ENCODE measurements around the gene RTL10.

The RTL10 gene

DNA sequence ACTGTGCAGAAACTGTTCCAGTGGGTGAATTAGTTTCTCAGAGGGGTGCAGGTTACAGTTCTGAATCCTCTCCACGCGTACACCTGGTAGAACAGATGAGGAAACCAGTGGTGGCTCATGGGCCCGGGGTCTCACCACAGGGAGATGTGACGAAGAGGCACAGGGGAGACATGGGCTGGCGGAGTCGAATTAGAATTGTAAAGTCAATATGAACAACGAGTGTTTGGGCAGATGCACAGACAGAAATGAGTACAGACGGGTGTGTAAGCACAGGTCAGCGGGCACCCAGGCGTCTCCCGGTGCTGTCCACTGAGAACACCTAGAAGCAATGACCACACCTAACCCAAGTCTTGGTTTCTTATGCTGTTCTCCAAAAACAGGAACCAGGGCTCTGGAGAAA is 41.8 kb downstream of the RTL10 start:
- Mint-ChIP-seq H3K27me3 (no peaks in the 10 kb centered on the region), H3K27ac (peak overlapping the region; percentile 23), H3K4me1 (ENCODE audit: low read depth) (no peaks in the 10 kb centered on the region), H3K36me3 (ENCODE audit: low read depth) (peaks cover 35% of the 10 kb centered on the region), H3K4me3 (no peak overlapping the region), H3K9me3 (no peaks in the 10 kb centered on the region)
- DNase-seq, result peak; percentile 9

DNA sequence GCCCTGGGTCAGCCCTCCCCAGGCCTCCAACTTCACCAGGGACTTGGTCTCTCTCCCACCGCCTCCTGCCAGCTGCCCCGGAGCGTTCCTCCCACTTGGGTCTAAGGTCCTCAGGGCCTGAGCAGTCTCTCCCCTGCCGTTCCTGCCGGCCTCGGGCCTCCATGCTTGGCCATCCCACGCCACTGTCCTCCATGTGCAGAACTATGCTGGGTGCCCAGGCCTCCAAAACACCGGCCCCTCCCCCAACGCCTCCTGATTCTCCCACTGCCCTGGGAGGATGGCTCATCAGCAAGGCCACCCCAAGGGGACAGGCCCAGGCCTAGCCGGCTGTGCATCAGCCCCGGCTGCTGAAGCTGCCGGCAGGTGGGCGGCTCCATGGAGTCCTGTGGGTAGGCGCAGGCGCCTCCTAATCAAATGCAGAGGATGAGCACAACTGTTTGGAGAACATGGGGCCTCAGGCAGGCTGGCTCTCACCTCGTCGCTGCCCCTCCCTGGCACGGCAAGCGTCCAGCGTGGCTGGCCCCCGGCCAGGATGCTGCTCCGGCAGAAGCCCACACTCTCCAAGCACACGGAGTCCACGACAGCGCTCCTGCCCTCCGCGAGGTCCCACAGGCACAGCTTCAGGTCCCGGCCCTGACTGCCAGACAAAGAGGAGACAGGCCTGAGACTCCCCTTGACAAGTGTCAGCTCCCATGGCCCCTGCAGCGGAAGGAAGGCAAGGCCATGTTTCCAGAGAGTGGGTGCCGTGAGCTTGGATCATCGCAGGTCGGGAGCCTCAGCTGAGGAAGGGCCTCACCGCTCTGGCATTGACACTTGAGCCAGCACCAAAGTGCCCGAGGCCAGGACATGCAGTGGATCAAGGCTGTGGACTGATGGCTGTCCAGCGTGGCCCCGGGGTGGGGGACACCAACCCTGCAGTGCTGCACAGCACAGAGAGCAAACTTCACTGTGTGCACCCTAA is 42.6 kb downstream of the RTL10 start:
- no peak overlapping the region for H3K27ac Mint-ChIP-seq
- no peaks in the 10 kb centered on the region for H3K9me3 Mint-ChIP-seq
- no peaks in the 10 kb centered on the region for H3K27me3 Mint-ChIP-seq
- H3K4me1 Mint-ChIP-seq (ENCODE audit: low read depth), result no peaks in the 10 kb centered on the region
- H3K4me3 Mint-ChIP-seq, result no peak overlapping the region
- DNase-seq, result peak; percentile 19
- H3K36me3 Mint-ChIP-seq (ENCODE audit: low read depth), result peaks cover 35% of the 10 kb centered on the region

DNA sequence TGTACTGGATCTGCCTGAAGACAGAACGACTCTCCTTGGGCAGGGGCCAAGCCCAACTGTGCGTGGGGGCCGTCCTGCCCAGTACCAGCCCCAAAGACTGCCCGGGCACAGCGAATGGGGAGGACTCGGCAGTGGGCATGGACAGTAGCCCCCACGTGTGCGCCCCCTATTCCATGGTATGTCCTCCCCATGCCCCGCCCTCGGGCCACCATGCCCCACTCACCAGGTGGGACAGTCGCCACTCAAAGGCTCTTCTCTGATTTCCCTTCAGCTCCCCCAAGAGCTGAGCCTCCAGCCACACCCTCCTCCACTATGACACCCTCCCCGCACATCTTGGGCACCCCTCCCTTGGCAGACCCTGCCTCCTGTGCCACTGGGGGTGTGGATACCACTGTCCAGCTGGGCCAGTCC is 43.5 kb downstream of the RTL10 start:
- Mint-ChIP-seq H3K27me3 (no peaks in the 10 kb centered on the region), H3K27ac (no peak overlapping the region), H3K4me1 (ENCODE audit: low read depth) (no peaks in the 10 kb centered on the region), H3K4me3 (no peak overlapping the region), H3K9me3 (no peaks in the 10 kb centered on the region), H3K36me3 (ENCODE audit: low read depth) (peaks cover 42% of the 10 kb centered on the region)
- no peak for DNase-seq

DNA sequence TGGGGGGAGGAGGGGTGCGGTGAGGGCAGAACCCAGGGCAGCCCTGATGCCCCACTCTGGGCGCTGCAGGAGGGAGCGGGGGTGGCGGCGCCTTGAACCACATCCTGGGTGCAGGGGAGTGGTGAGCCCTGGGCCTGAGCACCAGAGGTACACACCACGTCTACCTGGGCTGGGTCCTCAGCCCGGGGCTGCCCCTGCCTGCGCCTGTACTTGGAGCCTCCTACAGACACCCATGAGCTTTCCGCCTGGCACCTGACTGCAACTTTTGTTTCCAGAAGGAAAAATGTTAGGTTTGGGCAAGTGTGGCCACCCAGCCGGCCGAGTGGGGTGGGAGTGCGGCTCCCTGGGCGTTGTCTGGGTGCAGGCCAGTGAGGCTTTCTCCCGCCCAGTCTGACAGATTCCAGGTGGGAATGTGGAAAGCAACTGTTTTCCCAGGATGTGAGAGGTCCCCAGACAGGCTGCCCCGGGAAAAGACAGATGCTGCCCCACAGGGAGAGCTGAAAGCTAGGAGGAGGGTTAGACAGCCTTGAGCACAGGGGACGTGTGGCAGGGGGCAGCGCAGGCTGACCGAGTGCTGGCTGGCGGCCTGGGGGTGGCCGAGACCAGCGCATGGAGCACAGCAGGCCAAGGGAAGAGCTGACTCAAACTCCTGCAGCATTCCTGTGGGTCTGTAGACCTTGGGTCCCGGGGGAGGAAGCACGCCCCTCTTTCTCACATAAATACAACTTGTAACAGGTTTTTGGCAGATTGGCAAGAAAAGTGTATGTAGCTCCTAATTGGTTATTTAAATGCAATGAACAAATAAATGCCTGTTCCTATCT is 44.1 kb downstream of the RTL10 start:
- DNase-seq, result no peak
- H3K9me3 Mint-ChIP-seq, result no peaks in the 10 kb centered on the region
- no peak overlapping the region for H3K4me3 Mint-ChIP-seq
- no peaks in the 10 kb centered on the region for H3K27me3 Mint-ChIP-seq
- H3K27ac Mint-ChIP-seq, result no peak overlapping the region
- H3K36me3 Mint-ChIP-seq (ENCODE audit: low read depth), result peaks cover 47% of the 10 kb centered on the region
- H3K4me1 Mint-ChIP-seq (ENCODE audit: low read depth), result no peaks in the 10 kb centered on the region

DNA sequence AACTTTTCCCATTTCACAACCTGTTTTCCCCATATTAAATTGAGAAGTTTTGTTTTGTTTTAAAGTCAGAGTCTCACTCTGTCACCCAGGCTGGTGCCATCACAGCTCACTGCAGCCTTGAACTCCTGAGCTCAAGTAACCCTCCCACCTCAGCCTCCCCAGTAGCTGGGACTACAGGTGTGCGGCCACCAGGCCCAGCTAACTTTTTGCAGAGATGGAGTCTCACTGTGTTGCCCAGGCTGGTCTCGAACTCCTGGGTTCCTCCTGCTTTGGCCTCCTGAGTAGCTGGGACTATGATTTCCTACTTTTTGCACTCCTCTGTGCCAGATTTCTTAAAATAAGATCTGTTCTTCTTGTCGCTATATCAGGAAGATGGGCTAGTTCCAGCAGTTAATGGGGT is 44.9 kb downstream of the RTL10 start:
- Mint-ChIP-seq H3K27ac (no peak overlapping the region), H3K36me3 (ENCODE audit: low read depth) (peaks cover 45% of the 10 kb centered on the region)

DNA sequence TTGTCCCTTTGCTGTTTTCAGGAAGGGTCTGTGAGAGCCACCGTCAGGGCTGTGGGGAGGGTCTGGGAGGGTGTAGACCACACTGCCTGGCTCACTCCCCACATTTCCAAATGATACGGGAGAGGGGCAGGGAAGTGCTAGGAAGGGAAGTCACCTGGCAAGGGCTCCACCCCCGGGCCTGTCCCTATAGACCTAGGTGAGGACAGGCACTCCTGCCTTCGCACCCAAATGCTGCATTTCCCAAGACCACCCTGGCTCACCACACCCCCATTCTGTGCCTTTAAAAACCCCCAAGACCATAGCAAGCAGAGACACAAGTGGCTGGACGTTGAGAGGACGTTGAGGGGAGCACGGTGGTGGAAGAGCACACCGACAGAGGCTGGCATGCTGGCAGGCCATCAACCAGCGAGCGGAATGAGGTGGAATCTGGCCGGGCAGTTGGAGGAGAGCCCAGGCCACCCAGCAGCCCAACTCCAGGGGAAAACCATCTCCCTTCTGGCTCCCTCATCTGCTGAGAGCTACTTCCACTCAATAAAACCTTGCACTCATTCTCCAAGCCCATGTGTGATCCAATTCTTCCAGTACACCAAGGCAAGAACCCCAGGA is 45.7 kb downstream of the RTL10 start:
- DNase-seq, result no peak
- Mint-ChIP-seq H3K4me1 (ENCODE audit: low read depth) (no peaks in the 10 kb centered on the region), H3K27me3 (no peaks in the 10 kb centered on the region), H3K9me3 (no peaks in the 10 kb centered on the region), H3K4me3 (no peak overlapping the region), H3K36me3 (ENCODE audit: low read depth) (peaks cover 41% of the 10 kb centered on the region), H3K27ac (no peak overlapping the region)

More for the DNA sequence above, 44.9 kb downstream of the RTL10 start:
- no peak for DNase-seq
- Mint-ChIP-seq H3K27me3 (no peaks in the 10 kb centered on the region), H3K4me1 (ENCODE audit: low read depth) (no peaks in the 10 kb centered on the region), H3K4me3 (no peak overlapping the region), H3K9me3 (no peaks in the 10 kb centered on the region)

DNA sequence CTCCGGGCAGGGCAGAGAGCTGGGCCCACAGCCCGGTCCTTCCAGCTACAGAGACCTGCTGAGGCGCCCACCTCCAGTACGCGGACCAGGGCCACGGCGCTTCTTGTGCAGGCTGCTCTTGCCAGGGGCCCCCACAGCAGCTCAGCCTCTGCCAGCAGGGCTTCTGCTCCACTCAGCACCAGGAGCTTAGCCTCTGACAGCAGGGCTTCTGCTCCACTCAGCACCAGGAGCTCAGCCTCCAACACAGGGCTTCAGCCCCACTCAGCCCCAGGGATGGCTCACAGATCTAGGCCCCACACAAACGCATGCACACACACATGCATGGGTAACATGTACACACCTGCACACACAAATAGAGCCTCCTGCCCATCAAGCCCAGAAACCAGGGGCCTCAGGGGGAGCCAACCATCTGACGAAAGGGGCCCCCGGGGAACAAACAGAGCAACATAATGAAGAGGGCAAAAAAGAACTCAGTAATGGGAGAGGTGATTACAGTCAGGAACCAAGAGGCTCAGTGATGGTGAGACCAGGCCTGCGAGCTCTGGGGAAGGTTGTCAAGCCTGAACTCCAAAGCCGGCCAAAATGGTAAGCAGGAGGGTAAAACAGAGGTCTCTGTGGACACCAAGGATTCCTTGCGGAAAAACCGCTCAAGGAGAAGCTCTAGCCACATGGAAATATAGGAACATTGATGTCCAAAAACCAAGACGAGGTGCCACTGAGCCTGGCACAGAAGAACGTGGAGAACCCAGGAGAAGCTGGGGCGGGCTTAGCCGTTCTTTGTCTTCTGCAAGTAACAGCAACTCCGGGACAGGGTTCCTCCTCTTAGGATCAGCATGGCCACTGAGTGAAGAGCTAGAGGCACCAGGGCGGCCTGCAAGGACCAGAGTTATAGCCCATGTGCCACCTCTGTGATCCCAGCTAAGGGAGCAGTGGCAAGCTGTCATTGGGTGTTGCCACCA is 46.5 kb downstream of the RTL10 start:
- H3K36me3 Mint-ChIP-seq (ENCODE audit: low read depth), result peaks cover 46% of the 10 kb centered on the region
- no peaks in the 10 kb centered on the region for H3K4me1 Mint-ChIP-seq (ENCODE audit: low read depth)
- no peak for DNase-seq
- no peak overlapping the region for H3K27ac Mint-ChIP-seq
- no peaks in the 10 kb centered on the region for H3K27me3 Mint-ChIP-seq
- no peak overlapping the region for H3K4me3 Mint-ChIP-seq
- H3K9me3 Mint-ChIP-seq, result no peaks in the 10 kb centered on the region

DNA sequence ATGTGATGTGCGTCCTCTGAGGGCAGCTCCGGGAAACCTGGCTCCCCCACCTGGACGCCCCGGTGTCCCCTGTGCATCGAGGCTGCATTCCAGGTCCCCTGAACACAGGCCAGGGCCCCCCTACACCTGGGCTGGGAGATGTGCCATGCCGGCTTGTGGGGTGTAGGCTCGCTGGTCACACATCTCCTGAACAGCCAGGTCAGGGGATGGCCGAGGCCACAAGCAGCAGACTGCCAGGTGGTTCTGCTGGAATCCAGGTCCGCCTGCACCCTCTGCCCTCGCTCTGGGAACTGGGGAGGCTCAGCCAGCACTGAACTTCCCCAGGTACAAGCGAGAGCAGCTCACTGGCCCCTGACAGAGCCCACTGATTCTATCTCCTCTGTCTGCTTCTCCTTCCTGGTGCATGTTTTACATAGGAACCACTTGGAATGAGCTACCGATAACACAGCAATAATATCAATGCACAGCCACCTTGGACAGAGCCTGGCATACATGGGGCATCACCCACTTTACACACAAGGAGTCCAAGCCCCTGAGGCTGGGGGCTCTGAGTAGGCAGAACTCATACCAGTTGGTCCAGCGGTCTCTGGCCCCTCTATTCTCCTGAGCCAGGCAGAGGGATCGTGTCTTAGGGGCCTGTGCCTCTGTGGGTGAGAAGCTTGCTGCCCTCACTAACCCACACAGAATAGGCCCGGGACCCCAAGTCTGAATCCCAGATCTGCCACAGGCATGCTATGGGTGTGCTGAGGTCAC is 47.3 kb downstream of the RTL10 start:
- no peaks in the 10 kb centered on the region for H3K27me3 Mint-ChIP-seq
- DNase-seq, result no peak
- no peak overlapping the region for H3K27ac Mint-ChIP-seq
- H3K9me3 Mint-ChIP-seq, result no peaks in the 10 kb centered on the region
- no peaks in the 10 kb centered on the region for H3K4me1 Mint-ChIP-seq (ENCODE audit: low read depth)
- no peak overlapping the region for H3K4me3 Mint-ChIP-seq
- peaks cover 45% of the 10 kb centered on the region for H3K36me3 Mint-ChIP-seq (ENCODE audit: low read depth)

DNA sequence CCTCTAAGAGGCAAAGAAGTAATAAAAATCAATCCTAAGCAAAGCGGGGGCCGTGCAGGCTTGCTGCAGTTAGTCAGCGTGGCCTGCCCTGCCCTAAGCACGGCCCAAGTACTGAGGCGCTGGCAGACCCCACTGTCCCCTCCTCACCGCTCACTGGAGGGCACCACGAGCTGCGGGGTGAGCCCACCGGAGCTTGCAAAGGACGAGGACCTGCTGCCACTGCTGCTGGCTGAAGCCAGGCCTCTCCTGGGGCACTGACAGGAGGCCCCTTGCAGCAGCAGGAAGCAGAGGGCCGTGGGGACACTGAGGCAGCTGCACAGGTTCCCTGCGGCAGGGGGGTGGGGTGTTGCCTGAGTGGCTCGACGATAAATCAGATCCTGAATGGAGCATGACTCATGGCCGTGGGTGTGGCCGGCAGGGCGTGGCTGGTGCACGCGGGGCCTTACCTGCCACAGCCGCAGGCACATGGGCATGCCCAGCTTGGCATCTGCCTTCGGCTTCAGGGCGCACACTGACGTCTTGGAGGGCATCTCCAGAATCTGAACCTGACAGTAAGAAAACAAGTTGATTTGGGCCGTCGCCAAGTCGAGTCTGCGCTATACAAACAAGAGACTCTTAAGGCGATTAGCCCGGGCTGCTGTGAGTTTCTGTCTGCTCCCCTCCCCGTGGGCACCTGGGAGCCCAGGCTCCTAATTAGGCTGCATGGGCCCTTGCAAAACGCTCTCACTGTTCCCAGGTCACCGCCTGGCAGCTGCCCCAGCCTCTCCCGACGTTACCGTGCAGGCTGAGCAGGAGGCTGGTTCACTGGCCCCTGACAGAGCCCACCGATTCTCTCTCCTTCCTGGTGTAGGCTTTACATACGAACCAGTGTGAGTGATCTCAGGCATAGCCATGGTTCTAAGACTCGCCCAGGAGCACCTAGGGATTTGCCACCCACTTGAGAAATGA is 48.2 kb downstream of the RTL10 start:
- Mint-ChIP-seq H3K4me3 (no peak overlapping the region), H3K36me3 (ENCODE audit: low read depth) (peaks cover 48% of the 10 kb centered on the region), H3K9me3 (no peaks in the 10 kb centered on the region), H3K4me1 (ENCODE audit: low read depth) (no peaks in the 10 kb centered on the region), H3K27me3 (no peaks in the 10 kb centered on the region), H3K27ac (no peak overlapping the region)
- no peak for DNase-seq

DNA sequence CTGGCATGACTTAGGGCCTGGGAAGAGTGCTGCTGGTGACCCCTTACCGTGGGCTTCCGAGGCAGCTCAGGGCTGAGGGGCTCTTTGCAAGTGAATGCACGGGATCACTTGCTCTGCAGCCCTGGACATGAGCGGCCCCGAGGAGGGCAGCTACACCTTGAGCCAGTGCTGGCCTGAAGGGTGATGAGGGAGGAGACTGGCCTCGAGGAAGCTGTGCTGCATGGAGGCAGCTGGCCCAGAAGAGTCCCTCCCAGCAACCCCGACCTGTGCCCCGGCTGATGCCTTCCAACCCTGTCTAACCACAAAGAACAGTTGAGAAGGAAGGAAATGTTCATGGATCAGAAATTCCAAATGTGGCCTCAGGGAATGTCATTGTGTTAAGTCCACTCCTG is 48.9 kb downstream of the RTL10 start:
- H3K36me3 Mint-ChIP-seq (ENCODE audit: low read depth), result peaks cover 45% of the 10 kb centered on the region
- no peaks in the 10 kb centered on the region for H3K4me1 Mint-ChIP-seq (ENCODE audit: low read depth)
- H3K27me3 Mint-ChIP-seq, result no peaks in the 10 kb centered on the region
- no peaks in the 10 kb centered on the region for H3K9me3 Mint-ChIP-seq
- no peak overlapping the region for H3K4me3 Mint-ChIP-seq
- H3K27ac Mint-ChIP-seq, result no peak overlapping the region
- no peak for DNase-seq

Data from activated T-cell treated with anti-CD3 and anti-CD28 coated beads, Interleukin-2, amount 50 U/mL, for 24 hours (primary cell).